Dermis microvascular lymphatic vessel endothelial cell (primary cell): ENCODE results near the gene IRX3. TPM values are rescaled to one million over a fixed set of nuclear protein-coding genes. Genes with fewer than 3 reads are reported as not detected.

Experiments
- DNase-seq, 2 donors: peaks; one replicate each; pipeline versions ENCODE4 v3.0.0 to v3.0.0-alpha.2; 2010; ENCODE audit warnings: low read depth in 2 of 2
- total RNA-seq: library from RNA; depleted of rRNA; stranded (reverse); fragments of >200 nt; gene quantifications from 2 replicates; pipeline ENCODE4 v1.2.1, GENCODE V29; 2014

Gene IRX3
- 0.26 and 0.63 TPM in 2 replicates for total RNA-seq

DNA sequence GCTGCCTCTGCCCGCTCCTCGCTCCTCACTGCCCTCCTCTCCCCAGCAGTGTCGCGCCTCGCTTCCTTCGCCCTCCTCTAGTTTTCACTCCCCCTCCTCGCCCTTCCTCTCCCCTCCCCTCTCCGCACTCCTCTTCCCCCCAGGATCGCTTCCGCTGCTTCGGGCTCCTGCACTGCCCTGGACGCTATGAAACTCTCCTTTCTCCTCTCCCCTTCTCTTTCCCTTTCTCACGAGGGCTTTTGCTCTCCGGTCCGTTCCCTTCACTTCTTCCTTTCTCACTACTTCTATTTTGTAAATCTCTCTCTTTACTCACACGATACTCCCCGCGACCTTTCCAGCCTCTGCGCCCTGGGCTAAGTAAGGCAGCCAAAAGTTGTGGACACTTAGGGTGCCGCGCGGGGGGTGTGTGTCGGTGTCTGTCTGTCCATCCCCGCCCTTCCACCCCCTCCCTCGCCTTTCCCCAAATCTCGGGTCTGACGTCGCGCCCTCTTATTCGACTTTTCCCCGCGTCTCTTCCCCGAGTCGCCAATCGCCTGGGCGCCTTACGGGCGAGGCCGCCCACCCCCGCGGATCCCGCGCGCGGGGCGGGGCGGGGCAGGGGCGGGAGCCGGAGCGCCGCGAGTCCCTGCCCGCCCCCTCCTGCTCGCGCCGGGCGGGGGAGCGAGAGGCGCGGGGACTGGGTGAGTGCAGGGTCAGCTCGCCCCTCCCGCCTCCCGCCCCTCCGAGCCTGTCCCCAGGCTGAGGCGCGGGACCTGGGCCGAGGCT is at the start of gene IRX3:
Gene IRX3, minus strand, starts transcription at position 422 of the 765 bp plus-strand sequence. CDS start 737 bp downstream, outside the sequence.
- peak; percentile 16 to 67 for DNase-seq

DNA sequence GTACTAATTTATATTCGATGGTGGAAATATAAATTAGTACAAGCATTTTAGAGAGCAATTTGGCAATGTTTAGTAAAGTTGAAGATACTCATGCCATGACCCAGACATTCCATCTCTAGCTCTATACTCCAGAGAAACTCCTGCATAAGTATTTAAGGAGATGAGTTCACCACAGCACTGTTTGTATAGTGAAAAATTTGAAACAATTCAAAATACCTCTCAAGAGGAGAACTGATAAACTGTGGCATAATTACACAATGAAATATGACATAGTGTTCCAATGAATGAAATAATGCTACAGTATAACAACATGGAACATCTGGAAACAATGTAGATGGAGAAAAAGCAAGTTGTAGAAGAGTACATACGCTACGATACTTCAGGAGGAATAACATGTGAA is 48.6 kb upstream of the IRX3 start:
- no peak for DNase-seq

DNA sequence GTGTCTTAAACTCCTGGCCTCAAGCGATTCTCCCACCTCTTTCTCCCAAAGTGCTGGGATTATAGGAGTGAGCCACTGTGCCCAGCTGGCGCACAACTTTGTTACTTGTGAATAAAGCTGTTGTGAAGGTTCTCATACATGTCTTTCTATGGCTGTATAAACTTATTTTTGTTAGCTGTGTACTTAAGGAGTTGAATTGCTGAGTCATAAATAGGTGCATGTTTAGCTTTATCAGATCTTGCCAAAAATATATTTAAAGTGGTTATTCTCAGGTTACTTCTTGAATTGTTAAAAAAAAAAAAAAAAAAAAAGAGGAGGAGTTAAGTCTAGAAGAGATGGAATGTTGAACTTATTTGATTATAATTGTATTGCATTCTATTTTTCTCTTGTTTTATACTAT is 47.6 kb upstream of the IRX3 start:
- no peak for DNase-seq

DNA sequence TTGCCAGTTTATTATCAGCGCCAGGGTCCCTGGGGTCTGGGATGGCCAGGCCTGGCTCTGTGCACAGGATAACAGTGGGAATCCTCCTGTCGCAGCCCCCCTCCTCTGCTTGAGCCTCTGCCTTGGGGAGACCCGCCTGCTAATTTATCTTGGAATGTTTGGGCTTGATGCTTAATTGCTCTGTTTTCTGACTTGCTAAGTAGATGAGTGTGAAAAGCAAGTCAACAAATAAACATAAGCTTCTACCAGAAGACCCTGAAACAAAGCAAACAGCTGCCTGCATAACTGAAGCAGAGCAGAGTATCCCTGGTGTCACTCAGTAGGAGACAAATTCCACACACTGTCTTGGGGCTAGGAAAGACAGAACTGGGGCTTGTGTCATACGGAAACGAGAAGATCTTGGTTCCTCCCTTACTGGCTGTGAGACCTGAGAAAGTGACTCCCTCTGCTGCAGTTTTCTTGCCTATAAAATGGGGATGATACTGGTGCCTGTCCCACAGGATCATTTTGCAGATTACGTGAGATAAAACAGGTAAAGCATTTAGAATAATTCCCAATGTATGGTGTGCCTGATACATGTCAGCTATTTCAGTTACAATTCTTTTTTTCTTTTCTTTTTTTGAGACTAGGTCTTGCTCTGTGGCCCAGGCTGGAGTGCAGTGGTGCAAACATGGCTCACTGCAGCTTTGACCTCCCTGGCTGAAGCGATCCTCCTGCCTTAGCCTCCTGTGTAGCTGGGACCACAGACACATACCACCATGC is 44.8 kb upstream of the IRX3 start:
- DNase-seq, result no peak

DNA sequence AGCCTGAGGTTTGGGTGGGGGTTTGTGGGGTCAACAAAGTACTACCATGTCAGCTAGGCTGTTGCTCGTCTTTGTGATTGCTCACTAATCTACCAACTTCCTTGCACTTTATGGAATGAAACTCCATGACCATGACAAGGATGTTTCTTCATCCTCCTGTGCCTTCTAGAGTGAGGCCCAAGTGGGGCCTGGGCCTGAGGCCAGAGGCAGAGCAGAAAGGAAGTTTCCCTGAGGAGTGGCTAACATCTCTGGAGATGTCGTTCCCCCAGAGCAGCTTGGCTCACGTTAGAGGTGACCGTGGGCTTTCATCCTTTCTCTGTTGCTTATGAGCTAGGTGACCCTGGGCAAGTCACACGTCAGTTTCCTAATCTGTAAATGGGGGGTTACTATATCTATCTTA is 41.0 kb upstream of the IRX3 start:
- no peak for DNase-seq

DNA sequence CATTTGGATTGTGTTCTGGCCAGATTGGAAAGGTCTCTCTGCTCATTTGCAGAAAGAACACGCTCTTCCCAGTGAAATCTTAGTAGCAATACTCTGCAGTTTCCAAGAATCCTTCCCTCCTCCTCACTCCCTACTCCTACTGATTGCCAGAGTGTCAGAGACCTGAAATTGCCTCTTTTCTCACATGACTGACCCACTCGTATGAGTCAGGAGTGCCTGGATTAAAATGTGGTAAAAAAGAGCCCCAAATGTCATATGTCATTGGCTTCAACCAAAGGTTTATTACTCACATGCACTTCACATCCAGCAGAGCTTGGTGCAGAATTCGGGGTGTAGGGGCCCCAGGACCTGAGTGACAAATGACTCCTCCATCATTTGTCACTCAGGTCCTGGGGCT is 39.7 kb upstream of the IRX3 start:
- DNase-seq, result no peak

DNA sequence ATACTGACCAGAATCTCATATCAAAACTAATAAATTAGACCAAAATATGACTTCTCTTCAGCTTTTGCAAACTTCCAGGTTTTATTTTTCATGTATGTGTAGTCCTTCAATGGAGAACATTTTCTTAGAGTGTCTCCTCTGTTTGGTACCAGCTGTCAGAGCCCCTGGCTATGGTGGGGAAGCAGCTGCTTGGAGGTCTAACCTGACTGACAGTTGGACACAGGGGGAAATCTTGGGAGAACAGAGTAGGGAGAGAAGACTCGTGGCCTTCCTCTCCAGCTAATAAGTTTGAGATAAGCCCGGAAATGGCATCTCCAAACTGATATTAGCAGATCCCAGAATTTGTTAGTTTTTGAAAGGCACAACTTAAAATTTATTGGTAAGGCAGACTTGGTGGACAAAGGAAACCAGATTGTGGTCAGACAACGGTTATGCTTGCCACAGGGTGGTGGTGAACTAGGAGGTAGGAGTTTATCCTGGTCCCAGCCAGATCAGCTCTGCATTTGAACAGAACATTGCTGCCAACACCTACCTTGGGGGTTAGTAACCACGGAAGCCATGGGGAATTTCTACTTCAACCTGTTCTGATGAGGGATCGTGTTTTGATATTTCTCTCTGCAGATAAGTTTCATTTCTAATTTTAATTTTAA is 39.2 kb upstream of the IRX3 start:
- no peak for DNase-seq

DNA sequence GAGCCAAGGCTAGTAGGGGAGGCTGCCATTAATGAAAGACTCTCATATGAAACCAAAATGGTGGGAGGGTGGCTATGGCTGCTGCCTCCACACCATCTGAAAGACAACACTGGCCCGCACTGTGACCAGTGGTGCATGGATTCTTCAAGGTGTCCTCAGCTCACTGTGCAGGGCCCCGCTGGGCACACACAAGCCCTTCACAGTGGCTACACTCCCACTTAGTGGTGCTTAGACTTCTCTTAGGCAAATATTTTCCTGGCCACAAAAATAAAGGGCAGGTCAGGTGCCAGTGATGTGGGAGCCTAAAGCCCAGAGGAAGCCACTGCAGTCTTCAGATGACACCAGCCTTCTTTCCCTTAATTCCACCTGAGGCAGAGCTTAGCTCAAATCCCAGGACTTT is 38.1 kb upstream of the IRX3 start:
- DNase-seq, result no peak

DNA sequence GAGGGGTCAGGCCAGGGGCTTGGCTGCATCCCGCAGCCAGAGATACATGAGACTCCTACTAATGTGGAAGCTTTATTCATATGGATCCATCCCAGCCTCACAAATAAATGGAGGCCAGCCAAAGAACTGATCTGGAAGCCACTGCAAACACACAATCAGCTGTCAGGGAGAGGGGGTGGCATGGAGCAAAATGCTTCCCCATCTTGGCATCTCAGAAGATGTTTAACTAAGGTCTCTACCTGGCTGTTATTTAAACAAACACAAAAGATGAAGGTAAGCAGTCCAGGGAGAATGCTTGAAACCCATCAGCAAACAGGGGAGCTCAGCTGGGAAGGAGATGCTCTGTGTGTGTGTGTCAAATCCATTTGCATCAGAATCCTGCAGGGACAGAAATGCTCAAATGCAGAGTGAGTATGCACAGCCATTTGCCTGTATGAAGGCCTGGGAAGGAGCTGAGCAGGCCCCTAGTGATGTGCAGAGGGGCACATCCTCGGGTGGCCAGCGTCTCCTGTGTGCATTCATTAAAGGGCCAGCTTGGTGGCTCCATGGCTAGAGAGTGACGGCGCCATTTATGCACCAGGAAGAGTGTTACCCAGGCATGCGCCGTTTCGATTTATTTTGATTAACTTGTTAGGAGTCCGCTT is 34.2 kb upstream of the IRX3 start:
- DNase-seq, result no peak

DNA sequence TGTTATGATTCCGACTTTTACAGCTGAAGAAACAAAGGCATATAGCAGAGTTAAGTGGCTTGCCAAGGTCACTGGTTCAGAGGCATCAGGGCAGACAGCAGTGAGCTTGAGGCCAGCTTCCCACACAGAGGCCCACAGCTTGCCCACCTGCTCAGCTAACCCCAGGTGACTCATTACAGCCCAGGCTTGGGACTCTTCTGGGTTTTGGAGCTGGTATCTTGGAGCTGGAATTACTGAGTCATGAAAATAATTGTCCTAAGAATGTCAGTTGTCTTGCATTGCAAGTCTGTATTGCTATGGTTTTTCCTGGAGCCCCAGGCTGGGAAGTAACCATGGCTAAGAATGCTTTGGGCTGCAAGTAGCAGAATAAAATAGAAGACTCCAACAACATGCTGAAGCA is 32.4 kb upstream of the IRX3 start:
- no peak for DNase-seq

DNA sequence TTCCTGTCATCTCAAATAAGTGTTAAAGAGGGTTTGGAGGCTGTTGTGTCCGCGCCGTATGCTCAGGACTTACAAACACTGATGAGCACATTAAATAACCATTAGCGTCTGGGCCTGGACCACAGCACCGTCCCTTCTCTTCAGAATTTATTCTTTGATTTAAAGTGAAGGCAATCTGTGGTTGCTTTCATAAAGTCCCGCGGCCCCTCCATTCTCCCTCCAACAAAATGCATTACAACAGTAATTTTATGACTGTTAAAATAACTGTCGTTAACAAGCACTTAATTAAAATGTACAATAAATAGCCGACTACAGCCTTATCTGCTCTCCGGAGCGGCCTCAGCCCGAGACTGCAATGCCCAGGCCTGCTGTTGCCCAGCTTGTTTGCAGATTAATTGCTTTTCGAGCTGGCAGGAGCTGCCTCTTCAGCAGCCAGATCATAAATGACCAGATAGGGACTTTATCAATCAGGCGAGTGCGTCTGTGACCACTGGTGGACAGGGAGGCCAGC is 30.6 kb upstream of the IRX3 start:
- no peak for DNase-seq

DNA sequence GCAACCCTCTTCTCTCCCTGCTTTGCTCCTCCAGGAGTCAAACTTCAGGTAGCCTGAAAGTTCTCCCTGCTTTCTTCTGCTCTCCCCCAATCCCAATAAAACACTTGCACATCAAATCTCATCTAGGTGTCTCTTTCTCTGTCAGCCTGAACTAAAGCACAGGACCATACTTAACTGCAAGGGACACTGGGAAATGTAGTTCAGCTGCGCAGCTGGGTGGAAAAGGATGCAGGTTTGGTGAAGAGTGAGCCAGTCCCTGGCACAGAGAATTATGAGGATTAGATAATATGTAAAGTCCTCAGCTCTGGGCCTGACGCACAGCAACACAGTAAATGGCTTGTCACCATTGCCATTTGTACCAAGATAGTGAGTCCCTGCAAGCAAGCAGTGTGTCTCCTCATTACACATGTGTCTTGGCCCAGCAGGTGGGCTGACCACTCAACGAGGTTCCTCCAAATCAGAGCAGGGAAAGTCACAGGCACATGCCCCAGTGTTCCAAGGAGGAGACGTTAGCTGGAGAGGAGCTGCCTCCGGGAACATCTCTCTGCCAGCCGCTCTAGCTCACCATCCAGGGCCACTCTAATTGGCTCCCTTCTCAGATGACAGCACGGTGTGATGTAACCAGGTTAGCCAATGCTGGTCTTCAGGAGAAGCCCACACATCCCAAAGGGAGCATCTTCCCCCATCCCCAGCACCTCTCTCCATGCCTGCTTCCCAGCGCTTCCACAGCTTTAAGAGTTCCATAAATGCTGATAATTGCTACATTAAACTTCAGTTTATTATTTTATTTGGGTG is 29.7 kb upstream of the IRX3 start:
- DNase-seq, result no peak

DNA sequence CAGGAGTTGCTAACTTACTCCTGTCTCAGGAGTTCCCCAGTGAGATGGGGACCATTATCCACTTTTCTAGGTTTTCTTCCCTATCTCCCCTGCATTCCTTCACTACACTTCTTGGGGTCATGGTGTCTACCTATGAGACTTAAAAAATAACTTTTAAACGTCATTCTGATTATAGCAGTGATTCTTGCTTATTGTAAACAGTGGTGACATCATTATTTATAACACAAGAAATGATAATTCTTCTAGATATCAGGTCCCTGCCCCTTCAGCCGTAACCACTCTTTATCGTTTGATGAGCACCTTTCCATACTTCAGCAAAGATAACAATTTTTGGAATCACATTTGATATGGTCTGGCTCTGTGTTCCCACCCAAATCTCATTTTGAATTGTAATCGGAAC is 27.2 kb upstream of the IRX3 start:
- no peak for DNase-seq

DNA sequence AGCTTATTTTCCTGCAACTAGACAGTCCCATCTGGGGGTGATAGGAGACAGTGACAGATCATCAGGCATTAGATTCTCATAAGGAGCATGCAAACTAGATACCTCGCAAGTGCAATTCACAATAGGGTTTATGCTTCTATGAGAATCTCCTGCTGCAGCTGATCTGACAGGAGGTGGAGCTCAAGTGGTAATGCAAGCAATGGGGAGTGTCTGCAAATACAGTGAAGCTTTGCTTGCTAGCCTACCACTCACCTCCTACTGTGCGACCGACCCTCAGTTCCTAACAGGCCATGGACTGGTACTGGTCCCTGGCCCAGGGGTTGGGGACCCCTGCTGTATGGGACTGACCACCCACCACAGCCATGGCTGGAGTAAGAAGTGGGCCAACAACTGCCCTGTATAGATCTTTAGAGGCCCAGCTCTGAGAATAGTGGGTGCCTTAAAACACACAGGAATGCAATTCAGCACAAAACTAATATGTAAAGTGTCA is 26.0 kb upstream of the IRX3 start:
- no peak for DNase-seq

DNA sequence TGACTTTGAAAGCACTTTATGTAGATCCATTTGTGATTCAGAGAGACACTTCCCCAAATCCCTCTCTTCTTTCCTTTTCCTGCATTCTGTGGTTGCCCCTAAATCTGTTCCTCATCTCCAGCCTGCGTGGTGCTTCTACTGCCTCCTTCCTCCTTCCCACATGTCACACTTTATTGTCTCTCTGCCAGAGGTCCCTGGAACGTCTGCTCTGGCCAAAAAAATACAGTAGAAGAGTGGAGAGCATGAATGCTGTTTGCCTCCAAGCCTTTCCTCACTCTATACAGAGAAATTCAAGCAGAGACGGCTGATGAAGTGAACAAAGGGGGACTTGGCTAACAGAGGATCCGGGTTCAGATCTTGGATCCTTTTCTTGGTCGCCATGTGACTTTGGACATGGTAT is 22.8 kb upstream of the IRX3 start:
- DNase-seq, result no peak

DNA sequence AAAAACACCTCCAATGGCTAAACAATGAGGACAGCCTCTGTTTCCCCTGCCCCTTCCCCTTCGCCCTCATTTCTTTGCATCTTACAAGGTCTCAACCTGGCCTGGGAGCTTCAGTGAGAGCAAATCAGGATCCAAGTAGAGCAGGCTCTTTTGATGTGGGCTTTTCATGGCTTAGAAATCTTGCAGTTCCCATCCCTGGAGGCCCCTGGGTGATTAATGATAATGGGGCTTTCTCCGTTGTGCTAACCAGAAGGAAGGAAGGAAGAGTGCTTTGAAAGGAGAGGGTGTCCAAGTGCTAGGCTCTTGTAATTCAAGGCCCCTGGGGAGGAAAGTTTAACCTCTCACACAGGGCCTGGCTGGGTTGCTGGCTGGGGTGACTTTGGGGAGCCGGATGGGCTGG is 18.5 kb upstream of the IRX3 start:
- no peak for DNase-seq

DNA sequence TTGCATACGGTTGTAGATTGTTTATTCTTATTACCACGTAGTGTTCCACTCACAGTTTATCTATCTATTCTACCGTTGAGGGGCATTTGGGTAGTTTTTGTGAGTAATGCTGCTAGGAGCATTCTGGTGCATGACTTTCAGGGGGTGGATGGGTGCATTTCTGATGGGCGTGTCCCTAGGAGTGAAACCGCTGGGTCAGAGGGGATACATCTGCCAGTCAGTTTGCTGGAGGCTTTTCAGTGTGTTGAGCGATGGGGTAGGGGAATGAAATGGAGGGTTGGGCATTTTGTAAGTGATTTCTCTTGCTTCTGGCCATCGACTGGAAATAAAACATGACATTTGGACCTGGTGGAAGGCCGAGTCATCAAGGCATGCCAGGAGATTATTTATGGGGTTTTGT is 17.0 kb upstream of the IRX3 start:
- no peak for DNase-seq

DNA sequence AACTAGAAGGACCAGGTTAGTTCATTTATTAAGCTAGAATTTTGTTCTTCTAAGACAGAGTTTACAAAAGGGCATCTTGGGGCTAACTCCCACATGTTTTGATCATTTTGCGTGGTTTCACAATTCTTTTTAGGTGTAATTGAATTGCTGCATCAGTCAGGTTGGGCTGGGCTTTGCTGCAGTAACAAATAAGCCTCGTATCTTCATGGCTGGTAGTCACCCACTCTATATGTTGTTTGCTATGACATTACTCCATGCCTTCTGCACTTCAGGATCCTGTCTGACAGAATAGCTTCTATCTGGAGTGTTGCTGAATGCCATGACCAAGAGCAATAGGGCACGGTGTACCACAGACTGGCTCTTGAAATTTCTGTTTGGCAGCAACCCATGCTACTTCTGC is 10.6 kb upstream of the IRX3 start:
- DNase-seq, result no peak

DNA sequence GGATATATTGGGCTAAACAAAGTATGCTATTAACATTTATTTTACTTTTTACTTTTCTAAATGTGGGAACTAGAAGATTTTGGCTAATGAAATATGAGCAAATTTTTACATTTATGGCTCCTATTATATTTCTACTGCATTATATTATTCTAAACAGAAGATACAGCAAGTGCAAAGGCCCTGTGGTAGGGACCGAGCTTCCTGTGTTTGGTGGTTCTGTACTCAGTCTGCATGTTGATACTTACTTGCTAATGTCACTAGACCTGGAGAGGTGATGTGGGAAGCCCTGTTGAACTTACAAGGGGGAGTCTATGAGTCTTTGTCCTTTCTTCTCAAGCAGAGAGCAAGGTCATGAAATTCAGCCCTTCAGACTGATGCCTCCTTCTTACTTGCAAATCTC is 10.0 kb upstream of the IRX3 start:
- DNase-seq, result no peak

DNA sequence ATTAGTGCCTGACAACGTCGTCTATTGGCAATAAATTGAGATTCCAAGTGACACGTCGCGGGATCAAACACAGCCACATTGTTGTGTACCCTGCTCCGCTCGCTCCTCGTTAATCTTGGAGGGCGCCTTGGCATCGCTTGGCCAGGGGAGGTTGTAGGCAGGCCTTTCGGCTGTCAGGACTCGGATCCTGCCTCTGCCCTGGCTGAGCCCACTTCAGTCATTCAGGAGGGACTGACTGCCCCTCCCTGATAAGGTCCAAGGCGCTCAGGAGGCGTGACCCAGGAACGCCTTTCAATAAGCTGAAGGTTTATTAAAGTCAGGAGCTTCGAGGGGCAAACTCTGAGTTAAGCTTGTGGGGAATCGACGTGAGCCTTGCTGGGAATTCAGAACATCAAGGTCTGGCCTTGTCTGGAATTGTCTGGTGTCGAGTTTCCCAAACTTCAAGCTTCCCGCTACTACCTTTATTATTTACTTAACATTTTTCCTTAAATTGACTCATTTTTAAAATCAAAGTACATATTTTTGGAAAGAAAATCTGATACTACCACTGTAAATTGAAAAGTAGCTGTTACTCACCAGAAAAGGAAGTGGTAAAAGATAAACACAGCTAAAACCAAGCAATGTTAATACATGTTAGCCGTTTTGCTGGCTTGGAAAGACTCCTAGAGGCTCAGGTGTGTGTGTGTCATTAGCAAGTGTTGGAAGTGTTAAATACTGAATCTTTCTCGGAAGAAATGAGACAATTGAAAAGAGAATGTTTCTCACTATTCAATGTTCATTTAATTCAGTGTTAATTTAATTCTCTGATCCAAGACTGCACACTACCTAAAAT is 5.3 kb upstream of the IRX3 start:
- DNase-seq, result no peak
